B cell (primary cell): Measurements from ENCODE around the gene LRRC7. TPM values are rescaled to one million over a fixed set of nuclear protein-coding genes. Genes with fewer than 3 reads are reported as not detected.

Experiments used
- ATAC-seq: fragments of 200-7000 bp; cut with Tn5 transposase; one replicate; pipeline ENCODE4 v1.10.0; 2021; ENCODE audit warnings: low read depth, mild to moderate bottlenecking, moderate number of reproducible peaks, moderate library complexity
- CTCF ChIA-PET: fragments of 350-600 bp; sonication (Branson Sonifier 250); formaldehyde crosslinking; loops from one replicate; lab custom pipeline; 2021; ENCODE audit warnings: antibody characterized with exemption, inconsistent platforms; lab: Charles Lee
- POLR2A ChIA-PET: fragments of 350-600 bp; sonication (Branson Sonifier 250); formaldehyde crosslinking; loops from one replicate; lab custom pipeline; 2021; ENCODE audit warnings: antibody characterized with exemption; lab: Charles Lee
- DNase-seq: peaks from one replicate; pipeline ENCODE4 v3.0.0; 2013
- H2AFZ ChIP-seq: 2 replicates; pipeline ENCODE4 v1.6.1; 2012; ENCODE audit warnings: mild to moderate bottlenecking, low read depth, low read length; ENCODE audit not compliant: insufficient read depth, poor library complexity, severe bottlenecking
- H3K27ac ChIP-seq, 2 donors: 1 replicate in 1 of 2; 2 replicates in 1 of 2; pipeline ENCODE4 v1.5.1; 2012 to 2013; ENCODE audit warnings: low read length in 2 of 2, mild to moderate bottlenecking in 2 of 2, moderate library complexity in 1 of 2
- H3K27me3 ChIP-seq, 4 experiments: fragments of 200-600 bp in 1 of 4; sonication (generic) in 1 of 4; replicated peaks in 1 of 4; 1 replicate in 2 of 4; 2 replicates in 2 of 4; pipeline versions ENCODE4 v1.6.1 to v1.7.0; 2013 to 2016; ENCODE audit warnings: low read length in 3 of 4, mild to moderate bottlenecking in 2 of 4, mixed read lengths in 1 of 4, moderate library complexity in 1 of 4; ENCODE audit not compliant: insufficient read depth in 4 of 4, control insufficient read depth in 3 of 4; ENCODE audit errors: control extremely low read depth in 1 of 4
- H3K36me3 ChIP-seq, 2 experiments: replicated peaks in 1 of 2; 1 replicate in 1 of 2; 2 replicates in 1 of 2; pipeline versions ENCODE4 v1.6.1 to v1.7.1; 2013; ENCODE audit warnings: low read length in 1 of 2; ENCODE audit not compliant: insufficient read depth in 2 of 2, control insufficient read depth in 1 of 2; ENCODE audit errors: control extremely low read depth in 1 of 2, extremely low read depth in 1 of 2
- H3K4me1 ChIP-seq, 2 donors: fragments of 200-600 bp in 1 of 2; sonication (generic) in 1 of 2; 1 replicate in 1 of 2; 2 replicates in 1 of 2; pipeline versions ENCODE4 v1.5.1 to v1.6.1; 2013 to 2017; ENCODE audit warnings: low read length in 2 of 2; ENCODE audit not compliant: control insufficient read depth in 2 of 2, insufficient read depth in 2 of 2
- H3K4me2 ChIP-seq: replicated peaks from 2 replicates; pipeline ENCODE3; 2012; ENCODE audit warnings: mild to moderate bottlenecking, low read depth, low read length; ENCODE audit not compliant: poor library complexity, severe bottlenecking
- H3K4me3 ChIP-seq, 5 experiments: fragments of 200-600 bp in 1 of 5; sonication (generic) in 1 of 5; 1 replicate in 3 of 5; 2 replicates in 2 of 5; pipeline versions ENCODE4 v1.5.1 to v1.7.0; 2011 to 2016; ENCODE audit warnings: low read length in 4 of 5, mild to moderate bottlenecking in 4 of 5, low read depth in 2 of 5, control low read depth in 1 of 5, moderate library complexity in 1 of 5; ENCODE audit not compliant: insufficient read depth in 1 of 5; ENCODE audit errors: control extremely low read depth in 1 of 5, extremely low read depth in 1 of 5
- H3K79me2 ChIP-seq: fragments of 200-600 bp; sonication (generic); one replicate; pipeline ENCODE4 v1.6.0; 2016; ENCODE audit warnings: low read length; ENCODE audit not compliant: control insufficient read depth, insufficient read depth
- H3K9ac ChIP-seq: fragments of 200-600 bp; sonication (generic); 2 replicates; pipeline ENCODE4 v1.6.1; 2017; ENCODE audit warnings: mild to moderate bottlenecking, low read length, moderate library complexity
- H3K9me3 ChIP-seq, 3 donors: one replicate each; pipeline versions ENCODE4 v1.6.1 to v1.7.1; 2013; ENCODE audit warnings: low read length in 2 of 3; ENCODE audit not compliant: control insufficient read depth in 2 of 3, insufficient read depth in 1 of 3; ENCODE audit errors: control extremely low read depth in 1 of 3
- H4K20me1 ChIP-seq: 2 replicates; pipeline ENCODE4 v1.6.0; 2012; ENCODE audit warnings: mild to moderate bottlenecking, low read length; ENCODE audit not compliant: insufficient read depth, control insufficient read depth, poor library complexity, severe bottlenecking
- H3K27ac Mint-ChIP-seq: one replicate; pipeline ENCODE4 v1.8.0; 2021; ENCODE audit warnings: mixed read lengths
- H3K27me3 Mint-ChIP-seq: one replicate; pipeline ENCODE4 v1.8.0; 2021; ENCODE audit warnings: mixed read lengths
- H3K4me1 Mint-ChIP-seq: one replicate; pipeline ENCODE4 v1.8.0; 2021; ENCODE audit warnings: mixed read lengths
- H3K4me3 Mint-ChIP-seq: one replicate; pipeline ENCODE4 v1.8.0; 2021; ENCODE audit warnings: mixed read lengths
- H3K9me3 Mint-ChIP-seq: one replicate; pipeline ENCODE4 v1.8.0; 2022; ENCODE audit warnings: mixed read lengths; ENCODE audit not compliant: insufficient read depth
- EZH2 ChIP-seq: IDR thresholded peaks from 2 replicates; pipeline ENCODE4 v1.6.1; 2012; ENCODE audit warnings: borderline replicate concordance, low read depth, mild to moderate bottlenecking, moderate library complexity, low read length; ENCODE audit not compliant: insufficient read depth, poor library complexity, severe bottlenecking
- WGBS: methylation state at CpG from one replicate; pipeline ENCODE4 v1.1.5; 2013; ENCODE audit warnings: missing lambda C conversion rate; ENCODE audit not compliant: insufficient coverage; 5-methylcytosine and 5-hydroxymethylcytosine counted together
- intact Hi-C: fragments of 100-400 bp; cut with micrococcal nuclease; formaldehyde crosslinking; loops from one replicate; pipeline ENCODE4 v1.10.0; 2022
- polyA plus RNA-seq: library from polyadenylated mRNA; depleted of rRNA; stranded (reverse); fragments of >200 nt; gene quantifications from 2 replicates; pipeline ENCODE4 v1.2.3, GENCODE V29; 2012
- total RNA-seq, 2 donors: library from RNA; stranded (reverse); fragments of 120-200 nt in 1 of 2; gene quantifications; 1 replicate in 1 of 2; 2 replicates in 1 of 2; pipeline versions ENCODE4 v1.2.3 to v1.2.4, GENCODE V29; 2013 to 2022
- TF ChIP-seq, protein P1 (sequence below): fragments of 200-600 bp; IDR thresholded peaks from one replicate; pipeline ENCODE4 v1.8.0; 2022; ENCODE audit warnings: antibody characterized with exemption, mild to moderate bottlenecking

Gene LRRC7
- total and polyA plus RNA-seq, 2 donors (not counting 1 experiment from before 2014, with no cell fraction given): not detected

DNA sequence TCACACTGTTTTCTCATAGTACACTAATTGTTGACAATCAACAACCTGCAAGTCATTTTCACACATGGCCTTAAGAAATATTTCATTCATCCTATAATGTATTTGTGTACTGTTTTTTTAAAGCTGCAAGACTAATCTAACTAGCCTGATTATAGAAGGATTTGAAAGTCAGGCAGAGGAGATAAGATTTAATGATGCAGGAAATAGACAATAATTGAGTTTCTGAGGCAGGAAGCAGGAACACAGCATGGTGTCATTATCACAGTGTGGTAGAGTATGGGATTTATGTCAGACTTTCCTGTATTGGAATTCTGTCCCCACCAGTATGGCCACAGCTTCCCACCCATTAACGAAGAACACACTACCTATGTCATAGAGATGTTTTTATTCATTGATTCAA lies 138.8 kb downstream of the LRRC7 start:
- CTCF ChIA-PET: no interaction called here
- H4K20me1 ChIP-seq: no peaks in the 10 kb centered on the region
- no peak overlapping the region for H3K4me2 ChIP-seq
- no peak for ATAC-seq
- no peaks in the 10 kb centered on the region for H3K79me2 ChIP-seq
- H3K9ac ChIP-seq: no peak overlapping the region
- H3K36me3 ChIP-seq: no peaks in the 10 kb centered on the region
- Mint-ChIP-seq H3K27me3 (no peaks in the 10 kb centered on the region), H3K27ac (no peak overlapping the region), H3K4me1 (no peaks in the 10 kb centered on the region), H3K4me3 (no peak overlapping the region), H3K9me3 (no peaks in the 10 kb centered on the region)
- no CpG with 5 or more reads among the region's 1 CpG for WGBS
- no peaks in the 10 kb centered on the region for H3K4me1 ChIP-seq
- POLR2A ChIA-PET: no interaction called here
- no peaks in the 10 kb centered on the region for H3K27me3 ChIP-seq
- H3K9me3 ChIP-seq: no peaks in the 10 kb centered on the region
- no peak for TF ChIP-seq EZH2
- TF ChIP-seq, protein P1, sequence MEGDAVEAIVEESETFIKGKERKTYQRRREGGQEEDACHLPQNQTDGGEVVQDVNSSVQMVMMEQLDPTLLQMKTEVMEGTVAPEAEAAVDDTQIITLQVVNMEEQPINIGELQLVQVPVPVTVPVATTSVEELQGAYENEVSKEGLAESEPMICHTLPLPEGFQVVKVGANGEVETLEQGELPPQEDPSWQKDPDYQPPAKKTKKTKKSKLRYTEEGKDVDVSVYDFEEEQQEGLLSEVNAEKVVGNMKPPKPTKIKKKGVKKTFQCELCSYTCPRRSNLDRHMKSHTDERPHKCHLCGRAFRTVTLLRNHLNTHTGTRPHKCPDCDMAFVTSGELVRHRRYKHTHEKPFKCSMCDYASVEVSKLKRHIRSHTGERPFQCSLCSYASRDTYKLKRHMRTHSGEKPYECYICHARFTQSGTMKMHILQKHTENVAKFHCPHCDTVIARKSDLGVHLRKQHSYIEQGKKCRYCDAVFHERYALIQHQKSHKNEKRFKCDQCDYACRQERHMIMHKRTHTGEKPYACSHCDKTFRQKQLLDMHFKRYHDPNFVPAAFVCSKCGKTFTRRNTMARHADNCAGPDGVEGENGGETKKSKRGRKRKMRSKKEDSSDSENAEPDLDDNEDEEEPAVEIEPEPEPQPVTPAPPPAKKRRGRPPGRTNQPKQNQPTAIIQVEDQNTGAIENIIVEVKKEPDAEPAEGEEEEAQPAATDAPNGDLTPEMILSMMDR: no peak
- intact Hi-C loops: no loop called here
- H2AFZ ChIP-seq: no peak overlapping the region
- no peak overlapping the region for H3K27ac ChIP-seq
- DNase-seq: no peak
- no peak overlapping the region for H3K4me3 ChIP-seq

DNA sequence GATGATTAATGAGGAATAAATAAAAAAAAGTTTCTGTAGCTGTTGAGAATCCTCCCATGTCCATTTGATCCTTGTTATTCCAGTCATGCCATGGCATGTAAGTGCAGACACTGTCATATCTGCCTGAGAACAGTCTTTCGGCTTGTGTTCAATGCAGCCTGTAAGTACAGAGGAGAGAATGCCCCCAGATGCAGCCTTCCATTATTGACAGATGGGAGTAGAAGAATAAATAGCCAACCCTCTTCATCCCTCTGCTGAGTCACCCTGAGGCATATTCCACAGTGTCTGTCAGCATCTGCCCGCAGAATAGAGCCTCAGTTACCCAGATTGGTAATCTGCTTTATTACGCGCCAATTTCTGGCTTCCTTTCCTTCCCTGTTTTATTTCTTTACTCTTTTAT lies 139.4 kb downstream of the LRRC7 start:
- no peaks in the 10 kb centered on the region for H3K9me3 ChIP-seq
- no peak overlapping the region for H3K4me3 ChIP-seq
- Mint-ChIP-seq H3K27ac (no peak overlapping the region), H3K9me3 (no peaks in the 10 kb centered on the region), H3K4me1 (no peaks in the 10 kb centered on the region), H3K27me3 (no peaks in the 10 kb centered on the region), H3K4me3 (no peak overlapping the region)
- no peak overlapping the region for H3K9ac ChIP-seq
- no peak overlapping the region for H3K4me2 ChIP-seq
- ChIA-PET CTCF (no interaction called here), POLR2A (no interaction called here)
- ATAC-seq (no peak), DNase-seq (no peak)
- 94% methylated on average over 3 of the region's 4 CpGs for WGBS
- TF ChIP-seq EZH2: no peak
- TF ChIP-seq, protein P1: no peak
- H2AFZ ChIP-seq: no peak overlapping the region
- H4K20me1 ChIP-seq: no peaks in the 10 kb centered on the region
- H3K27me3 ChIP-seq: no peaks in the 10 kb centered on the region
- H3K4me1 ChIP-seq: no peaks in the 10 kb centered on the region
- intact Hi-C loops: no loop called here
- H3K27ac ChIP-seq: no peak overlapping the region
- H3K36me3 ChIP-seq: no peaks in the 10 kb centered on the region
- H3K79me2 ChIP-seq: no peaks in the 10 kb centered on the region
